Subcutaneous adipose tissue (tissue), 4 donors: ENCODE results near the gene HAUS7. TPM values are rescaled to one million over a fixed set of nuclear protein-coding genes. Genes with fewer than 3 reads are reported as not detected.

Experiments used
- total RNA-seq, 4 donors: library from RNA; depleted of rRNA; stranded (reverse); fragments of >200 nt; gene quantifications; one replicate each; pipeline ENCODE4 v1.1.0, GENCODE V29; 2016
- TF ChIP-seq, protein P1 (sequence below): fragments of 450-650 bp; IDR thresholded peaks from one replicate; pipeline ENCODE4 v1.5.1; 2016; ENCODE audit warnings: low read depth, mild to moderate bottlenecking, control low read depth, antibody characterized with exemption, moderate library complexity

HAUS7 gene
- total RNA-seq, 4 donors from 2014 or later = 14.2 to 29.4 (median 16.3) TPM

DNA sequence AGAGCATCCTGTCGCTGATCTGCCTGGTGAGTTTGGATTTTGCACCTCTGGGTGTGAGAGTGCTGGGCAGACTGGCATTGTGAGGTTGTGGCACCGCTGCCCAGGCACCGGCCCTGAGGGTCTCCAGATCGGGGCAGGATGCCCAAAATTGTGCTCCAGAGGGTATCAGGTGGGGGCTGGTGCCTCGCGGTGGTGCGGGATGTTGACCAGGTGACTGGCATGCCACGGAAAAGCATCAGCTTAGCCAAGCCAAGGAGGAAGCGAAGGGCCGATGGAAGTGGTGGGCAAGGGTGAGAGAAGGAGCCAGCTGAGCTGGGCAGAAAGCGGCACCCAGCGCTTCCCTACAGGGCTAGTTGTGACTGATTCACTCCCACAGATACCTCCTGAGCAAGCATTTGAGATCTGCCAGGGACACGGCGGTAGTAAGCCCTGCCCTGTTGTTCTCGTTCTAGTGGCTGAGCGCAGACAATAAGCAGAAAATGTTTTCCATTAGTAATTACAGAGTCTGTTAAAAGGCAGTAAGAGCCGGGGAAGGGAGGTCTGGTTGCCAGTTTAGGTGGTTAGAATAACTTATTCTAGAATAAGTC lies 58.3 kb downstream of the HAUS7 start:
- TF ChIP-seq, protein P1, sequence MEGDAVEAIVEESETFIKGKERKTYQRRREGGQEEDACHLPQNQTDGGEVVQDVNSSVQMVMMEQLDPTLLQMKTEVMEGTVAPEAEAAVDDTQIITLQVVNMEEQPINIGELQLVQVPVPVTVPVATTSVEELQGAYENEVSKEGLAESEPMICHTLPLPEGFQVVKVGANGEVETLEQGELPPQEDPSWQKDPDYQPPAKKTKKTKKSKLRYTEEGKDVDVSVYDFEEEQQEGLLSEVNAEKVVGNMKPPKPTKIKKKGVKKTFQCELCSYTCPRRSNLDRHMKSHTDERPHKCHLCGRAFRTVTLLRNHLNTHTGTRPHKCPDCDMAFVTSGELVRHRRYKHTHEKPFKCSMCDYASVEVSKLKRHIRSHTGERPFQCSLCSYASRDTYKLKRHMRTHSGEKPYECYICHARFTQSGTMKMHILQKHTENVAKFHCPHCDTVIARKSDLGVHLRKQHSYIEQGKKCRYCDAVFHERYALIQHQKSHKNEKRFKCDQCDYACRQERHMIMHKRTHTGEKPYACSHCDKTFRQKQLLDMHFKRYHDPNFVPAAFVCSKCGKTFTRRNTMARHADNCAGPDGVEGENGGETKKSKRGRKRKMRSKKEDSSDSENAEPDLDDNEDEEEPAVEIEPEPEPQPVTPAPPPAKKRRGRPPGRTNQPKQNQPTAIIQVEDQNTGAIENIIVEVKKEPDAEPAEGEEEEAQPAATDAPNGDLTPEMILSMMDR = no peak

GRCh38 chrX:153411255-153411987 lies 59.0 kb downstream of the HAUS7 start, which contains the start of gene ZFP92:
Gene ZFP92, plus strand, starts transcription at chrX:153411472. Its CDS starts 6,851 bp downstream, at chrX:153418323.
- TF ChIP-seq, protein P1 = no peak

DNA sequence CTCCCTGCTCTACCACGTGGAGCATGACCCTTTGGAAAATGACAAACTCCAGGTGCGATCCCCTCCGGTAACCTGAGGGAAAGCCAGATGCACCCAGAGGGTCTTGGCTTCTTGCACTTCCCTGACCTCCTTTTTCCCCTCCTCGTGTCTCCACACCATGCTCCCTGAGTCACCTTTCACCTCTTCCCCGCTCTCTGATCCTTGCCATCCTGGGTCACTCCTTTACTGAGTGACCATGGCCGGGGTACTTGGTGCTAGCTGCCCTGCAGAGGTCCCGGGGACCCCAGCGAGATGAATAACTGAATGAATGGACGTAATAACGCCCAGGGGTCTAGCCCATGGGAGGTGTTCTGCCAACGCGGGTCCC lies 59.5 kb downstream of the HAUS7 start:
- TF ChIP-seq, protein P1 = no peak

GRCh38 chrX:153410373-153410772 lies 60.0 kb downstream of the HAUS7 start:
- TF ChIP-seq, protein P1 = no peak

DNA sequence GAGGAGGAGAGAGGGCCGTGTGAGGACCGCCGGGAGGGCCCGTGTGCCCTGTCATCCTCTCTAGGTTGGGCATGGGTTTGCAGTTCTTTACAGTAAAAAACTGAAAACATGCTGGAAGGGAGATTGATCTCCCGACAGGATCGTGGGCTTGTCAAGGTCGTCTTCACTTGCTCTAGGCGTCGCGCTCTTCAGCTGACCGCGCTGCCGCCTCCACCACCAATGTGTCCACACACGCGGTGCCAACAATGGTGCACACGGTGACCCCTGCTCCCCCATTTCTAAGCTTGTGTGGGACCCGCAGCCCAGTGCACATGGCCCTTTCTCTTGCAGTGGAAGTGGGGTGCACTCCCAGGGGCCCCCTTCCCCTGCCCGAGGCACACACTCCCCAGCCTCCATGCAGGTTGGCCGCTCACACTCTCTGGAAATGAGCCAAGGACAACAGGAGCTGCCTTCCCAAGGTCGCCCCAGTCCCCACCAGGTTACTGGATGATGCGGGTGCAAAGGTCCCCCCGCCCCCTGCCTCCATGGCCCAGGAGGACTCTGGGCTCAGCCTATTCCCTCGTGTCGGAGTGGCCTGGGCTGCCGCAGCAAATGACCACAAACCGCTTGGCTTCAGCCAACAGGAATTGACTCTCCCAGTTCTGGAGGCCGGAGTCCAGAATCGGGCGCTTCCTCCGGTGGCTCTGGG lies 60.8 kb downstream of the HAUS7 start:
- TF ChIP-seq, protein P1 = no peak

- TF ChIP-seq, protein P1 = no peak
Observed at GRCh38 chrX:153408871-153409351, 61.5 kb downstream of the HAUS7 start.

GRCh38 chrX:153408221-153408721 lies 62.1 kb downstream of the HAUS7 start:
- TF ChIP-seq, protein P1 = no peak
